Measurements from ENCODE around the gene TGIF2.
"Not testable (repeated sequence)": the region's sequence is repeated elsewhere in the genome, so short reads cannot be mapped to it uniquely, and the experiment has no call there.

TGIF2 gene

DNA sequence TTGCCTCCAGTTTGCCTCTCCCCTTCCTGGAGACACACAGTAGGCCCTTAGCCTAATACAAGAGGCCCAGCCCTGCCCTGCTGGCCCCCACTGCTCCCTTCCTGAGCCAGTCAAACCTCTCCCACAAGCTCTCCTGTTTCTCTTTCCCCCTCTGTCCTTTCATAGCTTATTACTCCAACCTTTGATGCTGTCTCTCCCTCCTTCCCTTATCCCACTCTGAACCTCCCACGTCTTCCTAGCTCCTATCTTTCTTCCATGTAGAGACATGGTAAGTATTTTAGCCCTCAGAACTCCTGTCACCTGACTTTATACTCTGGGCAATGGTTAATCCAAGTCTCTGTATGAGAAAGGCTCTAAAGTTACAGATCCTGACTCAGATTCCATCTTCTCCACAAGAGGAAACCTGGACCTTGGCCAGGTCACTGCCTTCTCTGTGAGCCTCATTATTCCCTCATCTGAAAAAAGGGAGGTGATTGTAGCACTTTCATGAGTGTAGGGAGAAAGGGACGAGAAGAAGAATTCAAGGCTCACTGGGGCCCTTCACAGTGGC lies 6.7 kb downstream of the TGIF2 start:
- no peak for DNase-seq (ENCODE audit: low spot score)

DNA sequence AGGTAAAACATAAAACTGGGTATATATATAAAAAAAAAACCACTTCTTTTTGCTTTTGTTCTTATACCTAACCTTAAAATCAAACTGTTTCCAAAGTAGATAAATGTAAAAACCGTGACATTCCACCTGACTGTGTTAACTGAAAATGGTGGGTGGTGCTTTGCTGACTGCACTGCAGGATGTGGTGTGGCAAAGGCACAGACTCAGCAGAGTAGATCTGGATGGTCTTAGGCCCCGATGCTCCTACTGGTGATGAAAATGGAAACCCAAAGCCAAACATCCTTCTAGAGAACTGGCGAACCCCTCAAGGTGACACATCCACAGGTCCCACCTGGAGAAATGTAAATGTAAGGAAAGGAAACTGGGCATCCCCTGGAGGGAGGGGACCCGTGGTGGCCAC lies 8.9 kb downstream of the TGIF2 start:
- DNase-seq (ENCODE audit: low spot score): no peak

DNA sequence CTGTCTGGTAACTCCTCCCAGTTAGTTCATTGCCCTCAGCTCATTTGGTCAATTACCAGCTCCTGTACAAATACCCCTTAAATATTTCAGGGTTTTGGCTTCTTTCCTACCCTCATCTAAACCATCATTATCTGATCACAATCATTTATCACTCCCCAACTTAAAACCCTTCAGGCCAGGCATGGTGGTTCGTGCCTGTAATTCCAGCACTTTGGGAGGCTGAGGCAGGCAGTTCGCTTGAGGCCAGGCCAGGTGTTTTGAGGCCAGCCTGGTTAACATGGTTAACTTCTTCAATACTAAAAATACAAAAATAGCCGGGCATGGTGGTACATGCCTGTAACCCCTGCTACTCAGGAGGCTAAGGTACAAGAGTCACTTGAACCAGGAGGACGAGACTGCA lies 9.4 kb downstream of the TGIF2 start:
- no peak for DNase-seq (ENCODE audit: low spot score)

DNA sequence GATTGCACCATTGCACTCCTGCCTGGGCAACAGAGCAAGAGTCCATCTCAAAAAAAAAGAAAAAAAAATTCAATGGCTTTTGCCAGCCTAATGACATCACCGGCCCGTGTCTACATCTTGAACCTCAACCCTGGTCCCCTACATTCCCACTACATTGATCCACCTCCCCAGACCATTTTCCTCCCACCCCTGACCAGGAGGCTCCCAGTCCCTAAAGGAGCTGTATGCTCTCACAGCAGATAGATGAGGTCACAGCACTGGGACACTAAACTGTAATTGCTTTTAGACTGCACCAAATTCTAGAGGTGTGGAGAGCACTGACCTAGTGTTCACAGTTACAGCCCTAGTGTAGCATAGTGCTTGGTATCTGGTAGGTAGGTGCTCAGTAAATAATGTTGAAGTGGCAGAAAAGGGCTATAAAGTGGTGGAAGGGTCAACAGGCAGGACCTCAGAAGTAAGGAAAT lies 10.7 kb downstream of the TGIF2 start:
- no peak for DNase-seq (ENCODE audit: low spot score)

DNA sequence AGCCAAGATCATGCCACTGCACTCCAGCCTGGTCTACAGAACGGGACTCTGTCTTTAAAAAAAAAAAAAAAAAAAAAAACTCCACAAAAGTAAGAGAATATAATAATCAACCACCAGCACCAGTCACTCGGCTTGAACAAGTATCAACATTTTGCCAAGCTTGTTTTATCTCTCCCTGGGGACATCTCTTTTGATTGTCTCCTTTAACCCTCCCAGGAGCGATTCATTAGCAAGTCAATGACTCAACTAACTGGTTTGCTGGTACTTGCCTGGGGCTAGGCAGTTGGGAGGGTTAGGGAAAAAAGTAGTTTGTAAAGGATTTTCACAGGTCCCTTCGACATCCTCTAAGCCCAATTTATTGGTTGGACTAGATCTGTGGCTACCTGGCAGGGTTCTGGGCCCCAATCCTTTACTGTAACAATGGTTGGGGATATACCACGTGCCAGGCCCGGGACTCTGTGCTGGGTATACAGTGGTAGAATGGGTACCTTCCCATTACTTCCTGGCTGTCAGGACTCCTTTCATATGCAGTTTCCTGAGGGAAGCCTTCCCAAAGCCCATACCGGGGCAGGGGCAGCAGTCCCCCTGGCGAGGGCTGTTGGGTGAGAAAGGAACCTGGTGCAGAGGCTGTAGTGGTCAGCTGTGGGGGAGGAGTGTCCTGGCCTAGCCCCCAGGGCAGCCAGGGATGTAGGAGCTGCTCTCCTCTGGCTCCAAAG lies 12.2 kb downstream of the TGIF2 start:
- DNase-seq (ENCODE audit: low spot score): no peak

DNA sequence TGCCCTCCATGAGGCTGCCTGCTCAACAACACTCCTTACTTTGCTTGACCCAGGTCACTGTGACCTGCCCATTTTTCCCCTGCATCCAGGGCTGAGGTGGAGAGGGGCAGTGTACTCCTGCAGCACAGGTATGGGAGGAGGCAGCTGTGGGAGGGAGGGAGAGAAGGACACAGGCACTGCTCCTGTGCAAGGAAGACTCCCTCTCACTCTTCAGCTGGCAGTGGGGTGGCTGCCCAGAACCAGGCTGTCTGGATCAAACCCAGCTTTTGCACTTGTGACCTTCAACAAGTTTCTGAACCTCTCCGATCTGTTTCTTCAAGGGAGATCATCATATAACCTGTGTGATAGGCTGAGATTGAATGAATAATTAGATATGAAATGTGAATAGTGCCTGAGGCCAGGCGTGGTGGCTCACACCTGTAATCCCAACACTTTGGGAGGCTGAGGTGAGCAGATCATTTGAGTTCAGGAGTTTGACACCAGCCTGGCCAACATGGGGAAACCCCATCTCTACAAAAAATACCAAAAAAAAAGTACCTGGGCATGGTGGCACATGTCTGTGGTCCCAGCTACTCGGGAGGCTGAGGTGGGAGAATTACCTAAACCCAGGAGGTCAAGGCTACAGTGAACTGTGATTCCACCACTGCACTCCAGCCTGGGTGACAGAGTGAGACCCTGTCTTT lies 14.1 kb downstream of the TGIF2 start:
- no peak for DNase-seq (ENCODE audit: low spot score)

DNA sequence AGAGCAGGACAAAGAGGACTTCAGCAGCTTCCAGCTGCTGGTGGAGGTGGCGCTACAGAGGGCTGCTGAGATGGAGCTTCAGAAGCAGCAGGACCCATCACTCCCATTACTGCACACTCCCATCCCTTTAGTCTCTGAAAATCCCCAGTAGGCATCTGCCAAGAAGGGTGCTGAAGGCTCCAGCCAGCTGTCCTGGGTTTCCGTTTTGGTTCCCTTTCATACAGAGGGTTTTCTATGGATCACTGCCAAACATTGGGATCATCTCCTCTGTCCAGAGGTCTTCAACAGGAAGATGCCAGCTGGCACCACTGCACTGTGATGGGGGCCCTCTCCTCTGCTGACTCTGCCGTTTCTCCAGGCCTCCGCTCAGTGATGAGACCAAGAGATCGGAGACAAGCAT lies 17.9 kb downstream of the TGIF2 start:
- DNase-seq (ENCODE audit: low spot score): no peak

DNA sequence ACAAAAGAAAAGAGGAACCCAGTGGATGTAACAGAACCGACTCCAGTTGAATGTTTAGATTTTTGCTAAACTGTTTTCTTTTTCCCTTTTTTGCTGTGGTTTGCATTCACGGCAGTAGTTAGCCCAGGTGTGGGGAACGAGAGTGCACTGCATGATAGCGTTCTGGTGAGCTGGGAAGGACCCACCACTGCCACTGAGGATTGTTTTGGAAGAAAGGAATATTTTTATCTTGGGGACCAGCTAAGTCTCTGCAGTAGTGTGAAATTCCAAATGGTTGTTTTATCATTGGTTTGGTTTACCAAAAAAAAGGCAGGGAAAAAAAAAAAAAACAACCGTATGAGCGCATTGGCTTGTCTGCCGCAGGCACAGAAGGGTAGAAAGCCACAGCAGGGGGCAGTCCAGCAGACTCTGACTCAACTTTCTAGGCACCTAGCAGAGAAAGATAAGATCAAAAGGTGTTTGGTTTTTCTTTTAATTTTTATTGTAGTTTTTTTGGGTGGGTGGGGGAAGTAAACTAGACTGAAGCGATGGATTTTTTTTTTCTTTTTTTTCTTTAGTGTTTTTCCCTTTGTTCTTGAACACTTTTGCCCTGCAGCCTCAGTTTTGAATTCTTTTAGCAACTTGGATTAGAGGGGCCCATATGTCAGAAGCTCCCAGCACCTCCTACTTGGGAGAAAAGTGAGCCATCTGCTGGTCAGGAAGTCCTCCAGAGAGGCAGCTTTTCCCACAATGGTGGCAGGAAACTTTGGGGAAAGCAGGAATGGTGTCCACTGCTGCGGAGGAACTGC lies 18.7 kb downstream of the TGIF2 start:
- no peak for DNase-seq (ENCODE audit: low spot score)

DNA sequence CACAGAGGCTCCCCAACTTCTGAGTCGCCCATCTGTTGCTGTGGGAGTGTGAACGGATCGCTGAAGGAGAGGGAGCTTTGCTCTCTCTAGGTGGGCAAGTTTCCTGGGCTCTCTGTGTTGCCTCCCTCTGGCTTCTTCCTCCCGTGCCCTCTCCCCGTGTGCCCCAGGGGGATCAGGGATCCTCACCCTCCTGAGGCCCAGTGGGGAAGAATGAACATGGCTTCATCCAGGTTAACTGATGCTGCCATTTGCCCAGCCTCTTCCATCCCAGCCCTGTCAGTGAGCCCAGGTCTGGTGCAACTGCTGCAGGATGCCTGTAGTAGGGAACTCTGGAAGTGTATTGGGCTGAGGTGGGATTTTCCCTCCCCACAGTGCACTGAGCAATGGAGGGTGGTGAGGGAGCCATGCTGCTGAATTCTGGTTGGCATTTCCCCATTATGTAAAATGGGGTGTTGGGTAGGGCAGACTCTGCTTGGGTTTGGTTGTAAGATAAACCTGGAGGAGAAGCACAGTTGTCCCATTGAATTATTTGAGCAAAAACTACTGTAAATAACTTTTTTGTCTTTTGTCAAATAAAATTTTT lies 20.0 kb downstream of the TGIF2 start:
- no peak for DNase-seq (ENCODE audit: low spot score)

DNA sequence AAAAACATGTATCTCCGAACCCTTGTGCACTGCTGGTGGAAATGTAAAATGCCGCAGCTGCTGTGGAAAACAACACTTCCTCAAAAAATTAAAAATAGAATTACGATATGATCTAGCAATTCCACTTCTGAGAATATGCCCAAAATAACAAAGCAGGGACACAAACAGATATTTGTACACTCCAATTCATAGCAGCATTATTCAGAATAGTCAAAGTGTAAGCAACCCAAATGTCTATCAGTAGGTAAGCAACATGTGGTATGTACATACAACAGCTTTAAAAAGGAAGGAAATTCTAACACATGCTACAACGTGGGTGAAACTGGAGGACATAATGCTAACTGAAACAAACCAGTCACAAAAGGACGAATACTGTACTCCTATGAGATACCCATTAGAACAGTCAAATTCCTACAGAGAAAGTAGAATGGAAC lies 26.5 kb downstream of the TGIF2 start:
- no peak for DNase-seq (ENCODE audit: low spot score)

DNA sequence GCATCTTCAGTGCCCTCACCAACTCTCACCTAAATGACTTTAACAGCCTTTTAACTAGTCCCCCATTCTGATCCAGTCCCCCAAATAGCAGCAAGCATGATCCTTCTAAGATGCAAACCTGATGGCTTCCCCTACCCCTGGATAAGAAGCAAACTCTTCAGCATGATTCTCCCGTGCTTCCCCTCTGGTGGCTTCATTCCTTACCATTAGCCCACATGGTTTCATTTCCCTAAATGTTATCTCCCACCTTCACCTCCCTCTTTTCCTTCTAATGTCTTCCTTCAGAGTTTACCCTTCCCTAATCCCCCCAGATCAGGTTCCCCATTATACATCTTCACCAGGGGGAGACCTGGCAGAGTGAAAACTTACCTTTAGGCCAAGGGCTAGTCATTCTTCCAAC lies 28.1 kb downstream of the TGIF2 start:
- no peak for DNase-seq (ENCODE audit: low spot score)

DNA sequence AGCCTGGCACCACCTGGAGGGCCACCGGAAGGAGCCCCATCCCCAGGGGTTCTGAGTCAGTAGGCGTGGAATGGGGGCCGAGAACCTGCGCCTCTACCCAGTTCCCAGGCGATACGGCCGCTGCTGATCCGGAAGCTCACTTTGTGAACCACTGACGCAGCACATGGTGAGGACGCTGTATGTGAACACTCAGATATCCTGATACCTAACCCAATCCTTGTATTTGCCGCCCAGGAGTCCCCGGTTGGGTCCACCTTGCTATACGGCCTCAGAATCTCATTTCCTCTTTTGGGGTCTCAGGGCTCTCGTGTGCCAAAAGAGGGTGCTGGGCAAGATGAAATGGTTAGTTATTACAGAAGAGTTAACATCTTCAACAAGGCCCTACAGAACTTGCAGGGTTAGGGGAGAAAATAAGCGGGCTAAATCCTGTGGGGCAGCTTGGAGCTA lies 31.6 kb downstream of the TGIF2 start:
- DNase-seq (ENCODE audit: low spot score): no peak

DNA sequence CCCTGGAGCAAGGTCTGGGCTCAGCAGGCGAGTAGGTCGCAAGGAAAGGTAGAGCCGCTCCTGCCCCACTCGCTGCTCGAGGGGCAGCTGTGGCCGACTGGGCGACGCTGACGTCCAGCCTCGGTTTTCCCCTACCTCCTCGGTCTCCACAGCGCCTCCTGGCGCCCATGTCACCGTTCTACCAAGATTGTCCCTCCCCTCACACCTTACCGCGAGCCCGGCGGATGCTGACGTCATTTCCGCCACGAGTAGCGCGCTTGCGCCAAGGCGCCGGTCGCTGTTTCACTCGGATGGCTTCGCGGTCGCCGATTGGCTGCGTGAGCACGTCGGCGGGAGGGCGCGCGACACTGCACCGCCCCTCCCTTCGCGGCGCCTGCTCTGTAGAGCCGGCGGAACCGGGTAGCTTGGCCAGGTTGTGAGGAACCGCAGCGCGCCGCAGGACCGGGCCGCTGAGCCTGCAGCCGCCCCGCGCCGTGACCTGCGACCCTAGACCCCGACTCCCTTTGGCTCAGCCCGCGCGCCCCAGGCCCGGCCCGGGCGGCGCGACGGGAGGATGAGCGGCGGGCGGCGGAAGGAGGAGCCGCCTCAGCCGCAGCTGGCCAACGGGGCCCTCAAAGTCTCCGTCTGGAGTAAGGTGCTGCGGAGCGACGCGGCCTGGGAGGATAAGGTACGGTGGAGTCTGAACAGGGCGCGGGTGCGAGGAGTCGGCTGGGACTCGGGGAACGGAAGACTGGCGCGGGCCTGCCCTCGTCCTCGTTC lies 32.2 kb downstream of the TGIF2 start, which contains the start of gene RAB5IF:
Gene RAB5IF (plus strand): TSS at position 381 of the 759 bp plus-strand sequence. CDS start 173 bp downstream, at position 554.
- peak; percentile 99 for DNase-seq (ENCODE audit: low spot score)

DNA sequence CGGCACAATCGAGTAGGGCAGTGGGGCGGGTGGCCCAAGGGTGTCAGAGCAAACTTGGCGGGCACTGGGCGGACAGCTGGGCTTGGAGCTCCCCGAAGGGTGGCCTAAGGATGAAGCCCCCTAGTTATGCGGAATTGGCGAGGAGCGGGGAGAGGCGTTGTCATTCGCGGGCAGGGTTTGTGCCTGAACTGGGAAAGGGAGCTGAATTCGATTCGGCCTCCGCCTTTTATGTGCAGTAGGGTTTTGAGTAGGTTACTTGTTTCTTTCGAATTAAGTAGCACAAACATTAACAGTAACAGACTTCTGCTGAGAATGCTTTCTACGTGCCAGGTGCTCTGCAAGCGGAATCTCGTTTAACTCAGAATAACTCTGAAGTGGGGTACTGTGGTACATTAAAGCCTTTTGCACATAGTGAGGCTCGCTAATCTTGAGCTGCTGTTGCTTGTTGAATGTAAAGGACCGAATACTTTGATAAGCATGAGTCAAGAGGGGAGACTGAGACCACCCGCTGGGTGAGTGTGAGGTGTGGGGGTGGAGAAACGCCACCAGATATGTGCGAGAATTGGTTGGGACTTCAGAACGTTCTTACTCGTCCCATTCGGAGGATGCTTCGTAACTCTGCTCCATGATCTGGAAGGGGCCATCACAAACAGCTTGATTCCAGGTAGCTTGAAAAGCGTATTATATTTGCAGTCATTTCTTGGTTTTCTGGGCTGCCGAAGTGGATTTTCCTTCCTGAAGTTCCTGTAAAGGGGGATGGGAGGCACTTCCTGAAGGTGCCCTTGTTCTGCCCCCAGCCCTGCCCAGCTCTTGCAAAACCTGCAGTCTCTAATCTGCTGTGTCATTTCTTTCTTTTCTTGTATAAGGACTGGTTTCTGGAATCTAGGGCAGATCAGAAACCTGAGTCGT lies 33.0 kb downstream of the TGIF2 start:
- peak; percentile 17 for DNase-seq (ENCODE audit: low spot score)

DNA sequence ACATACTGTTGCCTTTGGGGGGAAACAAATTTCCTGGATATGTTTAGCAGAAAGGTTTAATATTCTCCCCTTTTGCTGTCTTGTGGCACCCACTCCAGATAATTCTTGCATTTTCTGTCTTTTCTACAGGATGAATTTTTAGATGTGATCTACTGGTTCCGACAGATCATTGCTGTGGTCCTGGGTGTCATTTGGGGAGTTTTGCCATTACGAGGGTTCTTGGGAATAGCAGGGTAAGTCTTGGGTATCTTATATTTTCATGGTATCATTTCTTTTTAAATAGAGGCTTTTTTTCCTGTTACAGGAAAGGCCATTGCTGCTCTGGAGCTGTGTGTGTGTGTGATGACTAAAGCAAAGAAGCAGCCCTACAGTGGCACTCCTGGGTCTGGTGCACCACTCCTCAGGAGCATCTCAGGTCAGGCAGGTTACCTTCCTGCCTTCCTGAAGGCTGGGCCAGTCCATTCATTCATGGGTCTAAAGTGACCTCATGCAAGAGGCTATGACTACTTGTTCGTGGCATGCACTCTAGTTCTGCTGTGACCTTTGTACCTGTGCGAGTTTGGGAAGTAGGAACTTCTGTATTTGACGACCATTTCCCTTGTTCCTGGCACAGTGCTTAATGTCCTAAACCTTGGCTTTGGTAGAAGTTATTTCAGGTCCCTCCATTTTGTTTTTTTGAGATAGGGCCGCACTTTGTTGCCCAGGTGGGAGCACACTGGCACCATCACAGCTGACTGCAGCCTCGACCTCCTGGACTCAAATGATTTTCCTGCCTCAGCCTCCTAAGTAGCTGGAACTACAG lies 34.4 kb downstream of the TGIF2 start:
- no peak for DNase-seq (ENCODE audit: low spot score)

DNA sequence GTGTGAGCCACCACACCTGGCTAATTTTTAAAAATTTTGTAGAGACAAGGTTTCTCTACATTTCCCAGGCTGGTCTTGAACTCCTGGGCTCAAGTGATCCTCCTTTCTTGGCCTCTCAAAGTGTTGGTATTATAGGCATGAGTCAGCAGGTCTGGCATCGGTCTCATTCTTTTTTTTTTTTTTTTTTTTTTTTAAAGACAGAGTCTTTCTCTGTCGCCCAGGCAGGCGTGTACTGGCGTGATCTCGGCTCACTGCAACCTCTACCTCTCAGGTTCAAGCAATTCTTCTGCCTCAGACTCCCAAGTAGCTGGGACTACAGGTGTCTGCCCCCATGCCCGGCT lies 35.0 kb downstream of the TGIF2 start:
- not testable (repeated sequence) for DNase-seq (ENCODE audit: low spot score)

DNA sequence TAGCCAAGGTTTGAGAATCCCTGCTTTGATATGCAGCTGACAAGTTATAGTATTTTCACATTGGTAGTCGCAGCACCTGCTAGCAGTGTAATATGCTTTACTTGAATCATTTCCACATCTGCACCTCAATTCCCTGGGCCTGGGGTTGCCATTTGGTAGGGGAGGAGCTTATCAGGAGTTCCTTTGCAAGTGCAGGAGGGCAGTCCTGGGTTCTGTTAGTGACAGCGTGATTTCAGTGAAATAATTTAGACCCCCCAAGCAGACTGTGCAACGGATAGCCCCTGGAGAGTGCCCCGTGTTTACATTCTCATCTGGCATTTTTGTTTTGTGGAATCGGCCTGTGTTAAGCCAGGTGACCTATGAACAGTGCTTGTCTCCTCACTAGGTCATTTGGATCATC lies 38.2 kb downstream of the TGIF2 start:
- DNase-seq (ENCODE audit: low spot score): no peak

DNA sequence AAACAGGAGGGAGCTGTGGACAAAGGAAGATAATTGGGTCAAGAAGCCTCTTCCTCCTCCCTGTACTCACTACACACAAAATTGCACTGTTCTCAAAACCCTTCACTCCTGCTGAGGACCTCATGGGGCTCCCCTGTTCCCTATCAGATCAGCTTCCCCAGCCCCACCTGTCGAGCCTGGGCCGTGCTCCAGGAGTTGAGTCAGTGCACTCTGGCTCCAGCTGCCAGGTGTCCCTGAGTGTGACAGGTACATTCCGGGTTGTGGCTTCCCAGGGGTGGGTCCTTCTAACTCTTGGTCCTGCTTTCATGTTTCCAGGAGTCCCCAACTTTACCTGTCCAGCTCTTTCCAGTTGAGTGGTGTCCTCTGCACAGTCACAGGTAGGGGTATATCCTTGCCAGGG lies 40.6 kb downstream of the TGIF2 start:
- DNase-seq (ENCODE audit: low spot score): no peak

DNA sequence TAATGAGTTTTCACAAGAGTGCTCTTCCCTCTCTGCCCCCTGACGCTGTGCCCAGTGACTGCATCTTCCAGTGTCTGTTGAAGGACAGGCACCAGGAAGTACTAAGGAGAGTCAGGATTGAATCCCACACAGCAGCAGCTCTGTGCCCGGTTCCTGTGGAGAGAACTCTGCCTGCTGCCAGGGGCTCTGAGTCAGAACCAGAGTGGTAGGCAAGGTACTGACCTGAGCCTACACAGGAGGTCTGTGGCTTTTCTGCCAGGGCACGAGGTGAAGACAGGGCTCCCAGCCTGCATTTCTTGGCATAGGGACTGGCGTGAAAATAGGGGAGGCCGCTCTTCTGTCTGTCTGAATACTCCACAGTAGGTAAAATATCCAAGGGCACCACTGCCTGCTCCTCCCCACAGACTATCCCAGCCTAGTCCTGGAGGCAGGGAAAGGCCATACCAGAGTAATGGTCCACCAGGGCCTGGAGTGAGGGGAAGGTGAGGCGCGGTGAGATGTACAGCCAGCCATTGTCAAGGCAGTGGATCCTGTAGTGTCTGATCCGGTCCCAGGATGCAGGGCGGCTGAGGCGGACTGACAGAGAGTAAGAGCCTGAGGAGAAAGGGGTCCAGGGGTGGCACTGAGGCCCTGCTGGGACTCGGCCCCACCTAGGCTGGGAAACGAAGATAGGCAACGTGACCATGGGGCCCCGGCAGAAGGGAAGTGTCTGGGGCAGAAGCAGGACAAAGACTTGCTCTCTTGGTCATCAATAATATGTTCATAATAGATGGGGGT lies 41.6 kb downstream of the TGIF2 start:
- DNase-seq (ENCODE audit: low spot score): no peak
